Natural killer cell (primary cell): ENCODE results near the gene FAAP24. TPM values are rescaled to one million over a fixed set of nuclear protein-coding genes. Genes with fewer than 3 reads are reported as not detected.
"Not testable (repeated sequence)": the region's sequence is repeated elsewhere in the genome, so short reads cannot be mapped to it uniquely, and the experiment has no call there.

Experiments used
- ATAC-seq, 3 donors: fragments of 150-1000 bp in 2 of 3; fragments of 200-7000 bp in 1 of 3; cut with Tn5 transposase; 1 replicate in 1 of 3; 2 replicates in 2 of 3; pipeline ENCODE4 v1.10.0; 2021; ENCODE audit warnings: mild to moderate bottlenecking in 2 of 3, moderate library complexity in 2 of 3
- DNase-seq, 2 donors: peaks; one replicate each; pipeline versions ENCODE4 v3.0.0 to v3.0.0-alpha.2; 2013 to 2021; ENCODE audit warnings: mixed read lengths in 1 of 2
- H3K27ac ChIP-seq: one replicate; pipeline ENCODE4 v1.5.1; 2013; ENCODE audit warnings: mild to moderate bottlenecking, low read length
- H3K27me3 ChIP-seq: one replicate; pipeline ENCODE4 v1.6.1; 2013; ENCODE audit warnings: low read length; ENCODE audit not compliant: control insufficient read depth, insufficient read depth
- H3K36me3 ChIP-seq: one replicate; pipeline ENCODE4 v1.6.1; 2013; ENCODE audit warnings: low read length; ENCODE audit not compliant: control insufficient read depth, insufficient read depth
- H3K4me1 ChIP-seq: one replicate; pipeline ENCODE4 v1.6.1; 2013; ENCODE audit warnings: low read length; ENCODE audit not compliant: control insufficient read depth, insufficient read depth
- H3K4me3 ChIP-seq: one replicate; pipeline ENCODE4 v1.5.1; 2013; ENCODE audit warnings: low read length
- H3K9me3 ChIP-seq: one replicate; pipeline ENCODE4 v1.6.1; 2013; ENCODE audit warnings: low read length; ENCODE audit not compliant: control insufficient read depth, insufficient read depth
- H3K27ac Mint-ChIP-seq, 2 donors: one replicate each; pipeline ENCODE4 v1.8.0; 2022; ENCODE audit warnings: mild to moderate bottlenecking in 2 of 2, mixed read lengths in 2 of 2, moderate library complexity in 1 of 2
- H3K27me3 Mint-ChIP-seq, 2 donors: one replicate each; pipeline ENCODE4 v1.8.0; 2022; ENCODE audit warnings: low read depth in 2 of 2, mixed read lengths in 2 of 2
- H3K36me3 Mint-ChIP-seq: one replicate; pipeline ENCODE4 v1.8.0; 2022; ENCODE audit warnings: mixed read lengths
- H3K4me1 Mint-ChIP-seq, 2 donors: one replicate each; pipeline ENCODE4 v1.8.0; 2022; ENCODE audit warnings: mixed read lengths in 2 of 2
- H3K4me3 Mint-ChIP-seq: one replicate; pipeline ENCODE4 v1.8.0; 2022; ENCODE audit warnings: mild to moderate bottlenecking, moderate library complexity, mixed read lengths
- H3K9me3 Mint-ChIP-seq, 2 donors: one replicate each; pipeline ENCODE4 v1.8.0; 2022; ENCODE audit warnings: mixed read lengths in 2 of 2
- CTCF ChIP-seq: fragments of 200-600 bp; IDR thresholded peaks from one replicate; pipeline ENCODE4 v1.8.0; 2022; ENCODE audit warnings: antibody characterized with exemption
- WGBS: methylation state at CpG from one replicate; pipeline ENCODE4 v1.1.7; 2013; ENCODE audit warnings: missing lambda C conversion rate; ENCODE audit not compliant: insufficient coverage; 5-methylcytosine and 5-hydroxymethylcytosine counted together
- intact Hi-C: fragments of 100-400 bp; cut with micrococcal nuclease; formaldehyde crosslinking; loops from one replicate; pipeline ENCODE4 v1.14.2; 2022
- total RNA-seq, 4 donors: library from RNA; stranded (reverse); fragments of 120-200 nt in 1 of 4; gene quantifications; one replicate each; pipeline versions ENCODE4 v1.2.3 to v1.2.4, GENCODE V29; 2013 to 2022

Gene FAAP24
- total RNA-seq, 3 donors from 2014 or later (not counting 1 experiment from before 2014, with no cell fraction given), result 1.8 to 4.1 (median 2.3) TPM

GRCh38 chr19:32998722-32999121 lies 26.7 kb downstream of the FAAP24 start:
- no peak for ATAC-seq
- H3K27ac Mint-ChIP-seq, result no peak overlapping the region
- H3K9me3 Mint-ChIP-seq, result no peaks in the 10 kb centered on the region
- Histone ChIP-seq H3K4me1 (no peaks in the 10 kb centered on the region), H3K36me3 (no peaks in the 10 kb centered on the region), H3K27me3 (no peaks in the 10 kb centered on the region), H3K9me3 (no peaks in the 10 kb centered on the region), H3K4me3 (no peak overlapping the region), H3K27ac (no peak overlapping the region)
- no peaks in the 10 kb centered on the region for H3K36me3 Mint-ChIP-seq
- H3K4me3 Mint-ChIP-seq, result no peak overlapping the region
- intact Hi-C loops, result no loop called here
- H3K4me1 Mint-ChIP-seq, result peaks cover 5% of the 10 kb centered on the region in 2 donors
- TF ChIP-seq CTCF, result no peak
- DNase-seq, result no peak
- peaks cover 9 to 17% of the 10 kb centered on the region in 2 donors for H3K27me3 Mint-ChIP-seq
- WGBS, result 89% methylated on average over 3 of the region's 3 CpGs

GRCh38 chr19:33000510-33000909 lies 28.5 kb downstream of the FAAP24 start:
- DNase-seq (peak in 1 of 2 donors; percentile 37), ATAC-seq (no peak)
- H3K9me3 ChIP-seq, result no peaks in the 10 kb centered on the region
- H3K4me3 ChIP-seq, result no peak overlapping the region
- 25% methylated on average over 7 of the region's 8 CpGs for WGBS
- intact Hi-C loops, result no loop called here
- TF ChIP-seq CTCF, result no peak
- H3K4me1 ChIP-seq, result no peaks in the 10 kb centered on the region
- Mint-ChIP-seq H3K4me3 (no peak overlapping the region), H3K9me3 (no peaks in the 10 kb centered on the region), H3K4me1 (peaks cover 5% of the 10 kb centered on the region in 2 donors), H3K27me3 (peaks cover 9 to 17% of the 10 kb centered on the region in 2 donors), H3K36me3 (no peaks in the 10 kb centered on the region), H3K27ac (no peak overlapping the region)
- no peaks in the 10 kb centered on the region for H3K36me3 ChIP-seq
- H3K27ac ChIP-seq, result no peak overlapping the region
- H3K27me3 ChIP-seq, result no peaks in the 10 kb centered on the region

GRCh38 chr19:33000910-33001309 lies 28.9 kb downstream of the FAAP24 start:
- no peak for TF ChIP-seq CTCF
- WGBS, result 90% methylated on average over 3 of the region's 4 CpGs

GRCh38 chr19:33002126-33002865 lies 30.3 kb downstream of the FAAP24 start:
- H3K4me1 ChIP-seq, H3K27me3 Mint-ChIP-seq, H3K27ac Mint-ChIP-seq, H3K4me3 ChIP-seq, H3K27ac ChIP-seq, ATAC-seq, H3K36me3 ChIP-seq, H3K4me1 Mint-ChIP-seq, H3K36me3 Mint-ChIP-seq, intact Hi-C loops, H3K9me3 Mint-ChIP-seq, DNase-seq, H3K9me3 ChIP-seq, H3K4me3 Mint-ChIP-seq, H3K27me3 ChIP-seq: not testable (repeated sequence)
- WGBS, result 91% methylated on average over 15 of the region's 15 CpGs

More at GRCh38 chr19:33000910-33001309, 28.9 kb downstream of the FAAP24 start:
- intact Hi-C loops, result no loop called here
- Mint-ChIP-seq H3K4me1 (peaks cover 5% of the 10 kb centered on the region in 2 donors), H3K27ac (no peak overlapping the region), H3K9me3 (no peaks in the 10 kb centered on the region), H3K36me3 (no peaks in the 10 kb centered on the region), H3K4me3 (no peak overlapping the region), H3K27me3 (peaks cover 9 to 17% of the 10 kb centered on the region in 2 donors)
- Histone ChIP-seq H3K27me3 (no peaks in the 10 kb centered on the region), H3K4me3 (no peak overlapping the region), H3K36me3 (no peaks in the 10 kb centered on the region), H3K9me3 (no peaks in the 10 kb centered on the region), H3K4me1 (no peaks in the 10 kb centered on the region), H3K27ac (no peak overlapping the region)
- ATAC-seq, result no peak
- DNase-seq, result no peak

- H3K4me3 ChIP-seq, H3K9me3 ChIP-seq, H3K9me3 Mint-ChIP-seq, DNase-seq, H3K4me1 ChIP-seq, H3K27me3 Mint-ChIP-seq, ATAC-seq, H3K4me3 Mint-ChIP-seq, intact Hi-C loops, H3K27ac Mint-ChIP-seq, H3K27me3 ChIP-seq, H3K4me1 Mint-ChIP-seq, H3K27ac ChIP-seq, H3K36me3 ChIP-seq, H3K36me3 Mint-ChIP-seq: not testable (repeated sequence)
- 92% methylated on average over 5 of the region's 6 CpGs for WGBS
Measured at GRCh38 chr19:33003424-33004024, 31.5 kb downstream of the FAAP24 start.
